ENCODE results near the gene GNA15.

The GNA15 gene

DNA sequence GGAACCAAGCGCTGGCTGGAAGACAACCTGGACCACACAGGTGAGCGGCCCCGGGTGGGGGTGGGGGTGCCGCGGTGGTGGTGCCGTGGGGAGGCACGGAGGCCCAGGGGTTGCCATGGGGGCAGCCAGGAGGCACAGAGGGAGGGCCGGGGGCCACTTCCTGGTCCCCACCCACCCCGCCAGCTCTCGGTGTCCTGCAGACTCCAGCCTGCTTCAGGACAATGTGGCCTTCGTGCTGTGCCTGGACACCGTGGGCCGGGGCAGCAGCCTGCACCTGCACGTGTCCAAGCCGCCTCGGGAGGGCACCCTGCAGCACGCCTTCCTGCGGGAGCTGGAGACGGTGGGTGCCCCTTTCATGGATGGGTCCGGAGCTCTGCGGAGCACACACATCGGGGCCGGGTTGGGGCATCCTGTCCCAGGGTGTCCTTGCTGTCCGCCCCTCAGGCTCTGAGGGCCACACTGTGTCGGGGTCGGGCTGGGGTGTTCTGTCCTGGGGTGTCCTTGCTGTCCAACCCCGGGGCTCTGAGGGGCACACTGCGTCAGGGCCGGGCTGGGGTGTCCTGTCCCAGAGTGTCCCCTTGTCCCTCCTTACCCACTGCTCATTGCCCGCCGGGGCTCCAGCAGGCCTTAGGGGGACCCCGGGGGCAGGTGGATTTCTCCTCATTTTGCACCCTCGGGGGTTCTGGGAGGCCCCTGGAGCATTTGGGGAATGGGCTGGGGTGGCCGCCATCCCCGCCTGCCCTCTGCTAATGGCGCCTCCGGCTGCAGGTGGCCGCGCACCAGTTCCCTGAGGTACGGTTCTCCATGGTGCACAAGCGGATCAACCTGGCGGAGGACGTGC is 68.2 kb downstream of the GNA15 start:
- DNase-seq (ENCODE audit: extremely low spot score) = no peak
- CTCF ChIA-PET = interaction anchor here (1.0 kb wide), 1 partner anchor 9 kb away, joined by 3 read pairs; no protein-coding TSS in a partner anchor
- TF ChIP-seq, protein P1, sequence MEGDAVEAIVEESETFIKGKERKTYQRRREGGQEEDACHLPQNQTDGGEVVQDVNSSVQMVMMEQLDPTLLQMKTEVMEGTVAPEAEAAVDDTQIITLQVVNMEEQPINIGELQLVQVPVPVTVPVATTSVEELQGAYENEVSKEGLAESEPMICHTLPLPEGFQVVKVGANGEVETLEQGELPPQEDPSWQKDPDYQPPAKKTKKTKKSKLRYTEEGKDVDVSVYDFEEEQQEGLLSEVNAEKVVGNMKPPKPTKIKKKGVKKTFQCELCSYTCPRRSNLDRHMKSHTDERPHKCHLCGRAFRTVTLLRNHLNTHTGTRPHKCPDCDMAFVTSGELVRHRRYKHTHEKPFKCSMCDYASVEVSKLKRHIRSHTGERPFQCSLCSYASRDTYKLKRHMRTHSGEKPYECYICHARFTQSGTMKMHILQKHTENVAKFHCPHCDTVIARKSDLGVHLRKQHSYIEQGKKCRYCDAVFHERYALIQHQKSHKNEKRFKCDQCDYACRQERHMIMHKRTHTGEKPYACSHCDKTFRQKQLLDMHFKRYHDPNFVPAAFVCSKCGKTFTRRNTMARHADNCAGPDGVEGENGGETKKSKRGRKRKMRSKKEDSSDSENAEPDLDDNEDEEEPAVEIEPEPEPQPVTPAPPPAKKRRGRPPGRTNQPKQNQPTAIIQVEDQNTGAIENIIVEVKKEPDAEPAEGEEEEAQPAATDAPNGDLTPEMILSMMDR (IDR thresholded peaks at IDR 0.05; ENCODE audit: control extremely low read depth, extremely low read depth, low read depth, missing control alignments) = no peak
- POLR2A ChIA-PET = interaction anchor here (0.6 kb wide), 1 partner anchor 302 kb away, joined by 4 read pairs; the partner anchor contains the start of gene FZR1

DNA sequence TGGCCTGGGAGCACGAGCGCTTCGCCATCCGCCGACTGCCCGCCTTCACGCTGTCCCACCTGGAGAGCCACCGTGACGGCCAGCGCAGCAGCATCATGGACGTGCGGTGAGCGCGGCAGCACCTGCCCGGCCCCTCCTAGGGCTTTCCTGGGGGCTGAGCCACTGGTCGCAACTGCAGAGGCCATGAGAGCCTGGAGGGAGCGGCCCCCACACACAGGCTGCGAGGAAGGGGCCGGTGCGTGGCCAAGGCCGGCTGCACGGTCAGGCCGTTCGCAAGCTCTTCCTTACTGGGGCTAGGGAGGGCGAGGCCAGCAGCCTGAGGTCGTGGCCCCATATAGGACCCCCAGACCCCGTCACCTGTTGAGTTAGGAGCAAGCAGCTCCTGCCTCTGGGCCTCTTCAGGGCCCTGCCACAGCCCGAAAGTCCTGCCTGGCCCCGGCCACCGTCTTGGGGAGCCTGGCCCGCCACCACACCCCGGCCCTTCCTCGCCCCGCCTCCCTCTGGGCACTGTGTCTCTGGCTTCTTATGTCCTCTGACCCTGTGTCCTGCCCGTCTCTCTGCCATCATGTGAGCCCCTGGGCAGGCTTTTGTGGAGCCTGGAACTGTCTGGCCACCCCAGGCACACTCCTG is 68.9 kb downstream of the GNA15 start:
- ChIA-PET POLR2A (interaction anchor here (0.6 kb wide), 1 partner anchor 302 kb away, joined by 4 read pairs; the partner anchor contains the start of gene FZR1), CTCF (no interaction called here)
- TF ChIP-seq, protein P1 (IDR thresholded peaks at IDR 0.05; ENCODE audit: control extremely low read depth, extremely low read depth, low read depth, missing control alignments) = no peak
- DNase-seq (ENCODE audit: extremely low spot score) = no peak

DNA sequence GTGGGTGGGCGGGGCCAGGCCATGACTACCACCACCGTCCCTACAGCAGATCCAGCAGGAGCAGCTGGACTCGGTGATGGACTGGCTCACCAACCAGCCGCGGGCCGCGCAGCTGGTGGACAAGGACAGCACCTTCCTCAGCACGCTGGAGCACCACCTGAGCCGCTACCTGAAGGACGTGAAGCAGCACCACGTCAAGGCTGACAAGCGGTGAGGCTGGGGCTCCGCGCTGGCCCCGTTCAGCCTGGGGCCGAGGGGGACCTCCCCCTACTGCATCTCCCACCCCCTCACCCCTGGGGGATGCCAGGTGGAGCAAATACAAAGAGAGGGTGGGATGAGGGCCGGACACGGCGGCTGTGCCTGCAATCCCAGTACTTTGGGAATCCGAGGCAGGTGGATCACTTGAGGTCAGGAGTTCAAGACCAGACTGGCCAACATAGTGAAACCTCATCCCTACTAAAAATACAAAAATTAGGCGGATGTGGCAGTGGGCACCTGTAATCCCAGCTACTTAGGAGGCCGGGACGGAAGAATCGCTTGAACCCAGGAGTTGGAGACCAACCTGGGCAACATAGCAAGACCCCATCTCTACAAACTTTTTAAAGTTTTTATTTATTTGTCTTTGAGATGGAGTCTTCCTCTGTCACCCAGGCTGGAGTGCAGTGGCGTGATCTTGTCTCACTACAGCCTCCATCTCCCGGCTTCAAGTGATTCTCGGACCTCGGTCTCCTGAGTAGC is 70.6 kb downstream of the GNA15 start:
- TF ChIP-seq, protein P1 (IDR thresholded peaks at IDR 0.05; ENCODE audit: control extremely low read depth, extremely low read depth, low read depth, missing control alignments) = no peak
- ChIA-PET POLR2A (no interaction called here), CTCF (interaction anchor here (1.1 kb wide), 1 partner anchor 16 kb away, joined by 3 read pairs; no protein-coding TSS in a partner anchor)
- DNase-seq (ENCODE audit: extremely low spot score) = no peak

DNA sequence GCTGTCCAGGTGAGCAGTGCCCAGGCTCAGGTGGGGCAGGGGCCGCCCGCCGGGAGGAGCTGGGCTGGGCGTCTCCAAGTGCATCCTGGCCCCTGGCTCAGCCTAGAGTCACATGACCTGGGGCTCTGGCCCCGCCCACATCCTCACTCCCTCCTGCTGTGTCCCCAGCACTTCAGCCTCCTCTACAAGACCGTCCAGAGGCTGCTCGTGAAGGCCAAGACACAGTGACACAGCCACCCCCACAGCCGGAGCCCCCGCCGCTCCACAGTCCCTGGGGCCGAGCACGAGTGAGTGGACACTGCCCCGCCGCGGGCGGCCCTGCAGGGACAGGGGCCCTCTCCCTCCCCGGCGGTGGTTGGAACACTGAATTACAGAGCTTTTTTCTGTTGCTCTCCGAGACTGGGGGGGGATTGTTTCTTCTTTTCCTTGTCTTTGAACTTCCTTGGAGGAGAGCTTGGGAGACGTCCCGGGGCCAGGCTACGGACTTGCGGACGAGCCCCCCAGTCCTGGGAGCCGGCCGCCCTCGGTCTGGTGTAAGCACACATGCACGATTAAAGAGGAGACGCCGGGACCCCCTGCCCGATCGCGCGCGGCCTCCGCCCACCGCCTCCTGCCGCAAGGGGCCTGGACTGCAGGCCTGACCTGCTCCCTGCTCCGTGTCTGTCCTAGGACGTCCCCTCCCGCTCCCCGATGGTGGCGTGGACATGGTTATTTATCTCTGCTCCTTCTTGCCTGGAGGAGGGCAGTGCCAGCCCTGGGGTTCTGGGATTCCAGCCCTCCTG is 71.8 kb downstream of the GNA15 start:
- ChIA-PET POLR2A (no interaction called here), CTCF (no interaction called here)
- DNase-seq (ENCODE audit: extremely low spot score) = no peak
- TF ChIP-seq, protein P1 (IDR thresholded peaks at IDR 0.05; ENCODE audit: control extremely low read depth, extremely low read depth, low read depth, missing control alignments) = no peak

DNA sequence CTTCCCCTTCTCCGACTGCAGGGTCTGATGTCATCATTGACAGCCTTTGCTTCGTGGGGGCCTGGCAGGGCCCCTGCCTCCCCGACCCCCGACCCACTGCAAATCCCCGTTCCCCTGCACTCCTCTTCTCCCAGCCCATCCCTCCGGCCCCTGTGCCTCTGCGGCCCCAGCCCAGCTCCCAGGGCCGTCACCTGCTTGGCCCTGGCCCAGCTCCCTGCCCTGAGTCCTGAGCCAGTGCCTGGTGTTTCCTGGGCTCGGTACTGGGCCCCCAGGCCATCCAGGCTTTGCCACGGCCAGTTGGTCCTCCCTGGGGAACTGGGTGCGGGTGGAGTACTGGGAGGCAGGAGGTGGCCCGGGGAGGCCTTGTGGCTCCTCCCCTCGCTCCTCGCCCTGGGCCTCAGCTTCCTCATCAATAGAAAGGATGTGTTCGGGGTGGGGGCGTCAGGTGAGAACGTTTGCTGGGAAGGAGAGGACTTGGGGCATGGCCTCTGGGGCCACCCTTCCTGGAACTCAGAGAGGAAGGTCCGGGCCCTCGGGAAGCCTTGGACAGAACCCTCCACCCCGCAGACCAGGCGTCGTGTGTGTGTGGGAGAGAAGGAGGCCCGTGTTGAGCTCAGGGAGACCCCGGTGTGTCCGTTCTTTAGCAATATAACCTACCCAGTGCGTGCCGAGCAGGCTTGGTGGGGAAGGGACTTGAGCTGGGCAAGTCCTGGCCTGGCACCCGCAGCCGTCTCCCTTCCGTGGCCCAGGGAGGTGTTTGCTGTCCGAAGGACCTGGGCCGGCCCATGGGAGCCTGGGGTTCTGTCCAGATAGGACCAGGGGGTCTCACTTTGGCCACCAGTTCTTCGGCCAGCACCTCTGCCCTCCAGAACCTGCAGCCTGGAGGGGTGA is 72.7 kb downstream of the GNA15 start:
- CTCF ChIA-PET = no interaction called here

More for the DNA sequence above, 72.7 kb downstream of the GNA15 start:
- TF ChIP-seq, protein P1 (IDR thresholded peaks at IDR 0.05; ENCODE audit: control extremely low read depth, extremely low read depth, low read depth, missing control alignments) = no peak
- POLR2A ChIA-PET = no interaction called here
- DNase-seq (ENCODE audit: extremely low spot score) = no peak

Data from GM10248 (cell line).